ENCODE measurements around the gene DYNLL1.

The DYNLL1 gene

DNA sequence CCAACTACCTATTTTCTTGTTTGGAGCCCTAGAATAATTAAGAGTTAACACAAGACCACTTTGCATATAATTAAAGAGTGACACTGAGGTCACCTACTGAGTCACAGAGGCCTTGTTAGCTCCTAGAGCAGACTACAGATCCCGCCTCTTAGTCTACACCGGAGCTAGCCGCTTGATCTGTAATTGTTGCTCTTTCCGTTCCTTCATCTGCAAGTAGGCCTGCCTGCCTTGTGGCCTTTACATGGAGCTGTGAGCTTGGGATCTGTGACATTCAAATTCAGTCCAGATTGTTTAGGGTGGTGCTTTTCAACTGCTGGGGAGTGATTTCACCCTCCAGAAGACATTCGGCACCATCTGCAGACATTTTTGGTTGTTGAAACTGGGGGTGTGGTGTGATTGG is 5.6 kb upstream of the DYNLL1 start:
- CTCF ChIA-PET, result interaction anchor here (2.2 kb wide), 1 partner anchor 21 kb away, joined by 5 read pairs; no protein-coding TSS in a partner anchor
- TF ChIP-seq CTCF (IDR thresholded peaks at IDR 0.05; ENCODE audit: control extremely low read depth, extremely low read depth, low read depth, missing control alignments), result no peak
- POLR2A ChIA-PET, result no interaction called here
- no peak for DNase-seq (ENCODE audit: extremely low spot score)

GRCh38 chr12:120490833-120491512 is 4.9 kb upstream of the DYNLL1 start:
- ChIA-PET CTCF (interaction anchor here (1.0 to 2.3 kb wide), 7 partner anchors 8 to 51 kb away, joined by 4 to 9 read pairs (median 5); no protein-coding TSS in a partner anchor), POLR2A (no interaction called here)
- no peak for DNase-seq (ENCODE audit: extremely low spot score)
- TF ChIP-seq CTCF (IDR thresholded peaks at IDR 0.05; ENCODE audit: control extremely low read depth, extremely low read depth, low read depth, missing control alignments), result no peak

DNA sequence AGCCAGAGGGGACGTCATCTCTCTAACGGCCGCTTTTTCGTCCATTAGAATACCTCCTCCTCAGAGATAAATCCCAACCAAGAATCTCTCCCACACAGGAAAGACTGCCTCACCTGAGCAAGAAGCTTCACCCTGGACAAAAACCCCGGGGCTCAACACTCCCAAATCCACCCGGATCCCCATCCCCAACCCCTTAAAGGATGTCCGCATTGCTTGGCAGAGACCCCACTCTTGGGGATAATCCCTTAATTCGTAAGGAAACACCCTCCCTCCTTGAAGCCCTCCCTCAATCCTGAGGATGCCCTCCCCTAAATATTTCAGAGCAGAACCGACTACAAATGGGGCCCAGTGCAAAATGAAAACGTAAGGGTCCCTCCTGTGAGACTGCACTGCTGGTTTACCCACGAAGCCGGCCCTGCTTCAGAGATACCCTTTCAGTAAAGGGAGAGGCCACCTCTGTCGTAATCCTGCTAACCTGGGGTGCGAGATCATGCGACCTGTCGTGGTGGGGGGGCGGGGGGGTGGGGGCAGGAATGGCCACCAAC is 655 bp upstream of the DYNLL1 start:
- DNase-seq (ENCODE audit: extremely low spot score), result no peak
- POLR2A ChIA-PET, result interaction anchor here (0.5 to 2.2 kb wide), 5 partner anchors 14 to 285 kb away, joined by 3 to 10 read pairs (median 4); partner anchors contain the start of gene COX6A1
- TF ChIP-seq CTCF (IDR thresholded peaks at IDR 0.05; ENCODE audit: control extremely low read depth, extremely low read depth, low read depth, missing control alignments), result no peak
- CTCF ChIA-PET, result interaction anchor here (1.0 to 1.8 kb wide), 7 partner anchors 9 to 152 kb away, joined by 3 to 9 read pairs (median 4); no protein-coding TSS in a partner anchor

DNA sequence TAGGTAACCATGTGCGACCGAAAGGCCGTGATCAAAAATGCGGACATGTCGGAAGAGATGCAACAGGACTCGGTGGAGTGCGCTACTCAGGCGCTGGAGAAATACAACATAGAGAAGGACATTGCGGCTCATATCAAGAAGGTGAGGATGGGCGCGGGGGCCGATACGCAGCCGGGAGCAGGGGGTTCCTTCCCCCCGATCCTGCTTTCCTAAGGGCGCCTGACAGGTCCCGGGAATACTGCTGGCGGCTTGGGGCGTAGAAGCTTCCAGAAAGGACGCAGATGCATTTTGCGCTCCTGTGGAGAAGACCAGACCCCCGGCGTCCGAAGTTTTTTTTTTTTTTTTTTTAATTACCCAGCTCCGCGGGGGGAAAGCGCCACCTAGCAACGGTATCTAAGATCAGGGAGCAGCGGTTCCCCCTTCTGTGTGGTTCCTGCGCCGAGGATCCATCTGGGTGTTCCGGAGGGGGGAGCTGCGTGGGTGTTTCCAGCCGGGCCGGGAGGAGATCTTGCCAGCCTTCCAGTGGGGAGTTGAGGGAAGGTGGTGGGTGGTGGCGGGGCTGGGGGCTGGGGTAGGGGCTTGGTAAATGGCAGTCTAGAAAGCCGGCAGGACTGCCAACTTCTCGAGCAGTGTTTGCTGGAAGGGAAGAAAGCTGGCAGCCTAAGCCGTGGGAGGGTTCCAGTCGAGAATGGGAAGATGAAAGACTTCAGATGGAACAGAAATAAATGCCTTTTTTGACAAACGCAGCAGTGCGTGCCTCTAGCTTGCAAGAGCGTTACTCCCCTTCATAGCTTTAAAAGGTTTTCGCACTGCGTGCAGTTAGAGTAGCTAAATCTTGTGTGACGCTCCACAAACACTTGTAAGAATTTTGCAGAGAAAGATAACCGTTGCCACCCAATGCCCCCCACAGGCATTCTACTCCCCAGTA is 764 bp downstream of the DYNLL1 start:
- DNase-seq (ENCODE audit: extremely low spot score), result peak; percentile 70
- TF ChIP-seq CTCF (IDR thresholded peaks at IDR 0.05; ENCODE audit: control extremely low read depth, extremely low read depth, low read depth, missing control alignments), result peak; percentile 30
- POLR2A ChIA-PET, result interaction anchor here (0.6 to 2.2 kb wide), 17 partner anchors 8 to 1215 kb away, joined by 3 to 10 read pairs (median 5); partner anchors contain the start of genes COQ5, COX6A1 and SRSF9
- CTCF ChIA-PET, result interaction anchor here (0.8 to 1.5 kb wide), 11 partner anchors 8 to 152 kb away, joined by 3 to 6 read pairs (median 4); partner anchors contain the start of gene COQ5

GRCh38 chr12:120497524-120498150 is 1.7 kb downstream of the DYNLL1 start:
- DNase-seq (ENCODE audit: extremely low spot score), result no peak
- ChIA-PET CTCF (interaction anchor here (0.8 to 1.0 kb wide), 4 partner anchors 9 to 32 kb away, joined by 3 to 4 read pairs (median 4); partner anchors contain the start of gene COQ5), POLR2A (interaction anchor here (0.6 to 2.2 kb wide), 7 partner anchors 7 to 509 kb away, joined by 3 to 10 read pairs (median 5); partner anchors contain the start of genes COQ5 and SRSF9)
- TF ChIP-seq CTCF (IDR thresholded peaks at IDR 0.05; ENCODE audit: control extremely low read depth, extremely low read depth, low read depth, missing control alignments), result no peak
